HG02870 (cell line): Measurements from ENCODE around the gene BICC1.

Experiments used
- ATAC-seq: cut with Tn5 transposase; IDR thresholded peaks from one replicate; pipeline ENCODE4 v1.9.1; 2021; ENCODE audit warnings: mild to moderate bottlenecking, moderate library complexity; ENCODE audit not compliant: unreplicated experiment

BICC1 gene

GRCh38 chr10:58560068-58560467 is 47.4 kb downstream of the BICC1 start:
- ATAC-seq = no peak

- no peak for ATAC-seq
Measured at GRCh38 chr10:58565271-58565670, 52.6 kb downstream of the BICC1 start.

GRCh38 chr10:58567652-58568051 is 55.0 kb downstream of the BICC1 start:
- ATAC-seq = no peak

GRCh38 chr10:58568428-58568935 is 55.8 kb downstream of the BICC1 start:
- ATAC-seq = no peak

GRCh38 chr10:58570307-58570723 is 57.6 kb downstream of the BICC1 start:
- no peak for ATAC-seq

- ATAC-seq = no peak
Measured at GRCh38 chr10:58570979-58571378, 58.3 kb downstream of the BICC1 start.

GRCh38 chr10:58573144-58573543 is 60.5 kb downstream of the BICC1 start:
- no peak for ATAC-seq

- ATAC-seq = no peak
Measured at GRCh38 chr10:58574058-58574457, 61.4 kb downstream of the BICC1 start.

- no peak for ATAC-seq
Measured at GRCh38 chr10:58575491-58575890, 62.8 kb downstream of the BICC1 start.

GRCh38 chr10:58576751-58577436 is 64.2 kb downstream of the BICC1 start:
- no peak for ATAC-seq

GRCh38 chr10:58577437-58577777 is 64.7 kb downstream of the BICC1 start:
- no peak for ATAC-seq

GRCh38 chr10:58578366-58578765 is 65.7 kb downstream of the BICC1 start:
- no peak for ATAC-seq

- ATAC-seq = no peak
Measured at GRCh38 chr10:58579011-58579655, 66.5 kb downstream of the BICC1 start.

GRCh38 chr10:58582045-58582444 is 69.4 kb downstream of the BICC1 start:
- ATAC-seq = no peak

- no peak for ATAC-seq
Measured at GRCh38 chr10:58585435-58585834, 72.8 kb downstream of the BICC1 start.

GRCh38 chr10:58586282-58587245 is 73.9 kb downstream of the BICC1 start:
- no peak for ATAC-seq

GRCh38 chr10:58587676-58588075 is 75.0 kb downstream of the BICC1 start:
- no peak for ATAC-seq

- ATAC-seq = no peak
Measured at GRCh38 chr10:58588673-58589265, 76.1 kb downstream of the BICC1 start.

GRCh38 chr10:58590152-58590840 is 77.6 kb downstream of the BICC1 start:
- ATAC-seq = no peak

- no peak for ATAC-seq
Measured at GRCh38 chr10:58590924-58591323, 78.3 kb downstream of the BICC1 start.
